GM06990 (cell line): ENCODE results near the gene DOK7.

Source experiments
- DNase-seq: peaks from one replicate; pipeline ENCODE4 v3.0.0-alpha.2; 2011; ENCODE audit not compliant: insufficient read length; ENCODE audit errors: extremely low read depth
- H3K27me3 ChIP-seq: replicated peaks from 2 replicates; pipeline ENCODE4 v1.6.0; 2011; ENCODE audit warnings: low read length; ENCODE audit not compliant: control insufficient read depth, insufficient read depth
- H3K36me3 ChIP-seq: 2 replicates; pipeline ENCODE4 v1.5.1; 2011; ENCODE audit warnings: low read length; ENCODE audit not compliant: control insufficient read depth, insufficient read depth
- H3K4me3 ChIP-seq: replicated peaks from 2 replicates; pipeline ENCODE4 v1.5.1; 2011; ENCODE audit warnings: low read depth, mild to moderate bottlenecking, control low read depth, low read length
- TF ChIP-seq, protein P1 (sequence below): IDR thresholded peaks from 2 replicates; pipeline ENCODE4 v1.5.1; 2011; ENCODE audit warnings: low read length, control low read depth, mild to moderate bottlenecking, inconsistent platforms; ENCODE audit not compliant: insufficient read depth, poor library complexity, severe bottlenecking

Gene DOK7

DNA sequence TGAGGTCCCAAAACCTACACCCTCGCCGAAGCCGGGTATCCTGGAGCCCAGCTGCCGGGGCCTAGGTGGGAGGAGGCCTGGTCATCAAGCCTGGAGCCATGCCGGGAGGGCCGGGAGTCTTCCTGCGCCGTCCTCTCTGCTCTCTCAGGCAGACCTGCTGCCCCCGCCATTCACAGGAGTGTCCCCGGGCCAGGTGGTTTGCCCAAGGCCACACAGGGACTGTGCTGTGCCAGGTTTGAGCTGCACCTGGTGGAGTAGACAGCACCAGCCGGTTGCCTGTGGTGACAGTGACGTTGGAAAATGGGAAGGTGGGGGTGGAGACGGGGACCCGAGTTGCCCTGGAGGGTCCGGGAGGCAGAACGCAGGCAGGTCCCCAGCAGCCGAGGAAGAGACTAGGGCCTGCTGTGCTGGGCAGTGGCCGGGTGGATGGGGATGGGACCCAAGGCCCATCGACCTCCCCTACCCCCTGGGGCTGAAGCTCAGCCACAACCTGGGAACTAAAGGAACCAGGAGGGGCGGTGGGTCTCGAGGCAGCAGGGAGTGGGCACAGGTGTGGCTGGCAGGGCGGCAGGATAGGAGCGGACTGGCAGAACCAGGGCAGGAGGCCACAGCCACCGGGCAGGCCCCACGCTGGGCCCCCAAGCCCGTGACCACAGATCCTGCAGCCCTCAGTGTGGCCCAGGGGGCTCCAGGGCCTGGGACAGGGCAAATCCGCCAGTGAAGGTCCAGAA is 9.5 kb downstream of the DOK7 start:
- no peaks in the 10 kb centered on the region; the same call in 1 of the 2 replicates for H3K27me3 ChIP-seq

DNA sequence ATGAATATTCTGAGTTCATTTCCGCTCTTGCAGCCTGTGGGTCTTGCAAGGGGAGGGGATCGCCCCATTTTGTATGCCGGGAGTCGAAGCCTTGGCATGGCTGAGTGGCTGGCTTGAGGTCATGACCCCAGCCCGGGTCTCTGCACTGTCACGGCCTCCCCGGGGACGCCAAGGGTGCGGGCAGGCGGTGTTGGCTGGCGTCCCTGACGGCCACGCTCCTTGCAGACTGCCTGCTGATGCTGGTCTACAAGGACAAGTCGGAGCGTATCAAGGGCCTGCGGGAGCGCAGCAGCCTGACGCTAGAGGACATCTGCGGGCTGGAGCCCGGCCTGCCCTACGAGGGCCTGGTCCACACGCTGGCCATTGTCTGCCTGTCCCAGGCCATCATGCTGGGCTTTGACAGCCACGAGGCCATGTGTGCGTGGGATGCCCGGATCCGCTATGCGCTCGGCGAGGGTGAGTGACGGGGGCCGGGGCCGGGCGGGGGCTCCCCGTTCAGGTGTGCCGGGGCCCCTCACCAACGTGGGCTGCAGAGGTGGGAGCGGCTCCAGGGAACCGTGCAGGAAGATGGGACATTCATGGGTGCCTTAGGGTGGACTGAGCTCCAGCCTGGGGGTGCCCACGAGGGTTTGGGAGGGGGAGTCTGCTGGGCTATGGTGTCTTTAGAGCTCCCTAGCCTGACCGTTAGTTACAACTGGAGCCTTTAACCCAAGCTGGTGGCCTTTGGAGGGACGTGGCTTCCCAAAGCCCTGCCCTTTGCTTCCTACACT is 10.3 kb downstream of the DOK7 start:
- peak; percentile 1 for DNase-seq
- TF ChIP-seq, protein P1, sequence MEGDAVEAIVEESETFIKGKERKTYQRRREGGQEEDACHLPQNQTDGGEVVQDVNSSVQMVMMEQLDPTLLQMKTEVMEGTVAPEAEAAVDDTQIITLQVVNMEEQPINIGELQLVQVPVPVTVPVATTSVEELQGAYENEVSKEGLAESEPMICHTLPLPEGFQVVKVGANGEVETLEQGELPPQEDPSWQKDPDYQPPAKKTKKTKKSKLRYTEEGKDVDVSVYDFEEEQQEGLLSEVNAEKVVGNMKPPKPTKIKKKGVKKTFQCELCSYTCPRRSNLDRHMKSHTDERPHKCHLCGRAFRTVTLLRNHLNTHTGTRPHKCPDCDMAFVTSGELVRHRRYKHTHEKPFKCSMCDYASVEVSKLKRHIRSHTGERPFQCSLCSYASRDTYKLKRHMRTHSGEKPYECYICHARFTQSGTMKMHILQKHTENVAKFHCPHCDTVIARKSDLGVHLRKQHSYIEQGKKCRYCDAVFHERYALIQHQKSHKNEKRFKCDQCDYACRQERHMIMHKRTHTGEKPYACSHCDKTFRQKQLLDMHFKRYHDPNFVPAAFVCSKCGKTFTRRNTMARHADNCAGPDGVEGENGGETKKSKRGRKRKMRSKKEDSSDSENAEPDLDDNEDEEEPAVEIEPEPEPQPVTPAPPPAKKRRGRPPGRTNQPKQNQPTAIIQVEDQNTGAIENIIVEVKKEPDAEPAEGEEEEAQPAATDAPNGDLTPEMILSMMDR: no peak
- Histone ChIP-seq H3K36me3 (no peaks in the 10 kb centered on the region), H3K27me3 (no peaks in the 10 kb centered on the region; the same call in 1 of the 2 replicates), H3K4me3 (no peak overlapping the region)

More for the DNA sequence above, 9.5 kb downstream of the DOK7 start:
- H3K4me3 ChIP-seq: no peak overlapping the region
- H3K36me3 ChIP-seq: no peaks in the 10 kb centered on the region
- peak; percentile 1 for DNase-seq
- TF ChIP-seq, protein P1: no peak

DNA sequence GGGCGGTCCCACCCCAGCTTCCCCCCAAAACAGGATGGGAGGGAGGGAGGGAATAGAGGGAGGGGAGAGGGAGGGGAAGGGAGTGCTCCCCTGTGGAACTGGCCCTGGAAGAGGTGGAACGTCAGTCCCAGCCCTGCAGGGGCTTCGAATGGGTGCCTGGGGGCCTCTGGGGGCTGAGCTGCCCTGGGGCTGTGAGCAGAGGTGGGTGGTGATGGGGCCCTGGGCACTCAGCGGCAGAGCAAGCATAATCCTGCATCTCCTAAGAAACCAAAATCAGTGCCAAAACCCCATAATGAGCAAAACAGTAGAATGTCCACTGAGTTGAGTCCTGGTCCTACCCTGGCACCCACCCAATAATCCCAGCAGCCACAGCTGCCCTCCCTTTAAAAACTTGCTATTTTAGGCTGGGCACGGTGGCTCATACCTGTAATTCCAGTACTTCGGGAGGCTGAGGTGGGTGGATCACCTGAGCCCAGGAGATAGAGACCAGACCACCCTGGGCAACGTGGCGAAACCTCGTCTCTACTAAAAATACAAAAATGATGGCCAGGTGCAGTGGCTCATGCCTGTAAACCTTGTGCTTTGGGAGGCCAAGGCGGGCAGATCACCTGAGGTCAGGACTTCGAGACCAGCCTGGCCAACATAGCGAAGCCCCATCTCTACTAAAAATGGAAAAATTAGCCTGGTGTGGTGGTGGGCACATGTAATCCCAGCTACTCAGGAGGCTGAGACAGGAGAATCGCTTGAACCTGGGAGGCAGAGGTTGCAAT is 11.1 kb downstream of the DOK7 start:
- DNase-seq: no peak
- no peaks in the 10 kb centered on the region; the same call in 1 of the 2 replicates for H3K27me3 ChIP-seq

DNA sequence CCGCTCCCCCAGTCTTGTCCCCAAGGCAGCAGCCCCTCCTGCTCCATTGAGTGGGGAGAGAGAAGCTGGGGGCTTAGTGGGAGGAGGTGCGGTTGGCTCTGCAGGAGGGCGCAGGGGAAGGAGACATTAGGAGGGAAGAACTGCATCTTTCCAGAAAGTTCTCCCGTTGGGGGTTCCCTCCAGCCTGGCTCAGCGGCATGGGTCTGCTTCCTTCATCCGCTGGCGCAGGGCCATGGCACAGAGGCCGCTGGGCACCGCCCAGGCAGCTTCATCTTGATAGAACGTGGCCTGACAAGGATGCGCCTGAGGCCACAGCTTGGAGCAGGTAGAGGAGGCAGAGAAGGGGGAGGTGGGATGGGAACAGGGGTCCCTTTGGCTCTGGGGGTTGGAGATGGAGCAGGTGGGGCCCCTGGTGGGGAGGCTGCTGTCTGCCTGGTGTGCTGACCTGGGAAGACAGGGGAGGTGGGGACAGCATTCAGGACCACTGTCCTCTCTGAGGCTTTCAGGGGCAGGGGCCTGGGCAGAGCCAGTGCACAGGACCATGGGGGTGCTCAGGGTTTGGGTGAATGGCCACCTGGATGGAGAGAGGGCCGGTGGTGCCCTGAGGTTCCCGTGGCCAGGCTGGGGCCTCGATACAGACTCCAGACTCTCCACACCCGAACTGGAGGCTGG is 12.1 kb downstream of the DOK7 start:
- DNase-seq: no peak
- no peak overlapping the region for H3K4me3 ChIP-seq
- TF ChIP-seq, protein P1: no peak
- no peaks in the 10 kb centered on the region; the same call in 1 of the 2 replicates for H3K27me3 ChIP-seq
- no peaks in the 10 kb centered on the region for H3K36me3 ChIP-seq

More for the DNA sequence above, 11.1 kb downstream of the DOK7 start:
- H3K4me3 ChIP-seq: no peak overlapping the region
- TF ChIP-seq, protein P1: no peak
- no peaks in the 10 kb centered on the region for H3K36me3 ChIP-seq

DNA sequence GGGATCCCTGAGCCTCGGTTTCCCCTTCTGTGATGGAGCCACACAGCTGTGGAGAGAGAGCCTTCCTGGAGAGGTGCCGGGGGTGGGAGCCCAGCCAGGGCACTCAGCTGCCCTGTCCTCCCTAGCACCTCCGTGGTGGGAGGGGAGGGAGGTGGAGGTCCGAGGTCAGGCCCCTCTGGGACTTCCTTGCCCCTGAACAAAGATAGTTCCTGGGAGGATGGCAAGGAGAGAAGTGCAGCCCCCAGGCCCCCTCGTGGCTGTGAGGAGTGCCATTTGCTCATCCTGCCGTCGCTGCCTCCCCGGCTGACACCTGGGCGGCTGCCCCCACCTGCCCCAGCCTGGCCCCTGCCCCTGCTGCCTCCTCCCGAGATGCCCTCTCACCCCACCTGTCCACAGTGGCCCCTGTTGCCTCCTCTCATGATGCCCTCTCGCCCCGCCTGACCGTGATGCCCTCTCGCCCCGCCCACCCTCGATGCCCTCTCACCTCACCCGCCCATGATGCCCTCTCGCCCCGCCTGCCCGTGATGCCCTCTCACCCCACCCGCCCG is 12.7 kb downstream of the DOK7 start:
- no peaks in the 10 kb centered on the region for H3K36me3 ChIP-seq
- H3K27me3 ChIP-seq: no peaks in the 10 kb centered on the region; the same call in 1 of the 2 replicates
- TF ChIP-seq, protein P1: no peak
- DNase-seq: no peak
- no peak overlapping the region for H3K4me3 ChIP-seq
